ENCODE data around the gene MUC6. TPM values are rescaled to one million over a fixed set of nuclear protein-coding genes. Genes with fewer than 3 reads are reported as not detected.

Gene MUC6
- total RNA-seq, 1 experiment from 2014 or later: 0.07 TPM

DNA sequence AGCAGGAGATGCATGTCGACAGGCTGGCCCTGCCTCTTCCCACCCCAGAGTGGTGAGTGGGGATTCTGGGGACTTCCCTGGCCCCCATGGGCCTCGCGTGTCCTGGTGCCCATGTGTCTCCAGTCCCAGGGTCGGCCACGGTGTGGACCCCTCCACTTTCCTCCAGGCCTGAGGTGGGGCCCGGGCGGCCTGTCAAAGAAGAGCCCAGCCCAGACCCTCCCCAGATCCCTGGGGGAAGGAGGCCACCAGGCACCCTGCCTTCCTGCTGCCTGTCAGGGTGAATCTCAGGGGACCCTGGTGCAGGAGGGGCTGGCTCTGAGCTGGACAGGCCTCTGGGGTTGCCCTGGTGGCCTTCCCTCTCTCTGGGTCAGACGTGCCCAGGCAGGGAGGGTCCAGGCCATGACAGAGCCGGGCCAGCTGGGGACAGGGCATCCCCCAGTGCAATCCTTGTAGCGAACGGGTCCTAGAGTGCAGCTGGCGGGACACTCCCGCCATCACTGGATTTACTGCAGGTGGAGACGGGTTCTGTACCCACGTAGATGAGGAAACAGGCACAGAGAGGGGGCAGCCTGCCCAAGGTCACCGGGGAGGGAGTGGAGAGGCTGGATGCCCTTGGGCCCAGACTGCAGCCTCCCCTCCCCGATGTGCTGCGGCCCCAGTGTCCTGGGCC, 13.5 kb upstream of the MUC6 start:
- DNase-seq: no peak
- ChIA-PET POLR2A (ENCODE audit: unreplicated experiment) (no interaction called here), CTCF (no interaction called here)
- H2AFZ ChIP-seq: no peak overlapping the region
- no peaks in the 10 kb centered on the region for H3K79me2 ChIP-seq (ENCODE audit: low read depth)
- no peak overlapping the region for H3K27ac ChIP-seq
- H4K20me1 ChIP-seq (ENCODE audit: insufficient read depth): no peaks in the 10 kb centered on the region
- no peaks in the 10 kb centered on the region for H3F3A ChIP-seq (ENCODE audit: insufficient read depth, low read depth)
- TF ChIP-seq, protein P1, sequence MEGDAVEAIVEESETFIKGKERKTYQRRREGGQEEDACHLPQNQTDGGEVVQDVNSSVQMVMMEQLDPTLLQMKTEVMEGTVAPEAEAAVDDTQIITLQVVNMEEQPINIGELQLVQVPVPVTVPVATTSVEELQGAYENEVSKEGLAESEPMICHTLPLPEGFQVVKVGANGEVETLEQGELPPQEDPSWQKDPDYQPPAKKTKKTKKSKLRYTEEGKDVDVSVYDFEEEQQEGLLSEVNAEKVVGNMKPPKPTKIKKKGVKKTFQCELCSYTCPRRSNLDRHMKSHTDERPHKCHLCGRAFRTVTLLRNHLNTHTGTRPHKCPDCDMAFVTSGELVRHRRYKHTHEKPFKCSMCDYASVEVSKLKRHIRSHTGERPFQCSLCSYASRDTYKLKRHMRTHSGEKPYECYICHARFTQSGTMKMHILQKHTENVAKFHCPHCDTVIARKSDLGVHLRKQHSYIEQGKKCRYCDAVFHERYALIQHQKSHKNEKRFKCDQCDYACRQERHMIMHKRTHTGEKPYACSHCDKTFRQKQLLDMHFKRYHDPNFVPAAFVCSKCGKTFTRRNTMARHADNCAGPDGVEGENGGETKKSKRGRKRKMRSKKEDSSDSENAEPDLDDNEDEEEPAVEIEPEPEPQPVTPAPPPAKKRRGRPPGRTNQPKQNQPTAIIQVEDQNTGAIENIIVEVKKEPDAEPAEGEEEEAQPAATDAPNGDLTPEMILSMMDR (conservative IDR thresholded peaks at IDR 0.05): no peak
- no peak for TF ChIP-seq EZH2 (IDR thresholded peaks at IDR 0.05; ENCODE audit: low read depth)
- no peak overlapping the region for H3K4me2 ChIP-seq
- H3K4me3 ChIP-seq: no peak overlapping the region
- H3K9me2 ChIP-seq (ENCODE audit: insufficient read depth): no peaks in the 10 kb centered on the region
- intact Hi-C loops (cut with micrococcal nuclease; ENCODE audit: unreplicated experiment): loop anchor here (2.0 to 10.0 kb wide), 3 partner anchors 65 to 207 kb away; partner anchors contain the start of genes AP2A2, POLR2L and TSPAN4
- H3K27me3 ChIP-seq (ENCODE audit: insufficient read depth, low read depth): no peaks in the 10 kb centered on the region
- H3K36me3 ChIP-seq (ENCODE audit: low read depth): no peaks in the 10 kb centered on the region
- H3K9me3 ChIP-seq (ENCODE audit: insufficient read depth, low read depth): no peaks in the 10 kb centered on the region
- H3K4me1 ChIP-seq (replicated peaks; ENCODE audit: insufficient read depth): no peaks in the 10 kb centered on the region
- BruUV-seq (replicated peaks): no TSS peak

DNA sequence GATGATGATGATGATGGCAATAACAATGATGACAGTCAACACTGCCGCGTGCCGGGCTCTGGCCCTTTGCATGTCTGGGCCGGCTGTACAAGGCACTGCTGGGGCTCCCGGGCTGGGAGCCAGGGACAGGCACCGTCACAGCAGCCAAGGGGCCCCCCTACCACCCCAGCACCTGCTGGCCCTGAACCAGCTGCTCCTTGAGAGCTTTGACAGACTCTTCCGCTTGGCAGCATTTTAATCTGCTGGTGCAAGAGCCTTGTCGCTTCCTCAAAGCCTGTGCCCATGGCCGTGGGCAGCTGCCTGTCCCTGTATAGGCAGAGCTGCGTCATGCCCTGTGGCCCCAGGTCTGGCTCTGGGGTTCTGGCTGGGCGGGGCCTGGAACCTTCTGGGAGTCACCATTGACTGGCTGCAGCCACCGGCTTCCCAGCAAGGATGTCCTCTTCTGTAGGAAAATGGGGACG, 12.9 kb upstream of the MUC6 start:
- DNase-seq: no peak
- no peaks in the 10 kb centered on the region for H3K27me3 ChIP-seq (ENCODE audit: insufficient read depth, low read depth)
- ChIA-PET CTCF (no interaction called here), POLR2A (ENCODE audit: unreplicated experiment) (no interaction called here)
- H3K9me2 ChIP-seq (ENCODE audit: insufficient read depth): no peaks in the 10 kb centered on the region
- H3K36me3 ChIP-seq (ENCODE audit: low read depth): no peaks in the 10 kb centered on the region
- H2AFZ ChIP-seq: no peak overlapping the region
- intact Hi-C loops (cut with micrococcal nuclease; ENCODE audit: unreplicated experiment): no loop called here
- H3K4me1 ChIP-seq (replicated peaks; ENCODE audit: insufficient read depth): no peaks in the 10 kb centered on the region
- H3K9me3 ChIP-seq (ENCODE audit: insufficient read depth, low read depth): no peaks in the 10 kb centered on the region
- no peaks in the 10 kb centered on the region for H3F3A ChIP-seq (ENCODE audit: insufficient read depth, low read depth)
- no peak overlapping the region for H3K4me3 ChIP-seq
- H3K79me2 ChIP-seq (ENCODE audit: low read depth): no peaks in the 10 kb centered on the region
- no peak overlapping the region for H3K4me2 ChIP-seq
- no TSS peak for BruUV-seq (replicated peaks)
- no peak overlapping the region for H3K27ac ChIP-seq
- no peak for TF ChIP-seq EZH2 (IDR thresholded peaks at IDR 0.05; ENCODE audit: low read depth)
- H4K20me1 ChIP-seq (ENCODE audit: insufficient read depth): no peaks in the 10 kb centered on the region

DNA sequence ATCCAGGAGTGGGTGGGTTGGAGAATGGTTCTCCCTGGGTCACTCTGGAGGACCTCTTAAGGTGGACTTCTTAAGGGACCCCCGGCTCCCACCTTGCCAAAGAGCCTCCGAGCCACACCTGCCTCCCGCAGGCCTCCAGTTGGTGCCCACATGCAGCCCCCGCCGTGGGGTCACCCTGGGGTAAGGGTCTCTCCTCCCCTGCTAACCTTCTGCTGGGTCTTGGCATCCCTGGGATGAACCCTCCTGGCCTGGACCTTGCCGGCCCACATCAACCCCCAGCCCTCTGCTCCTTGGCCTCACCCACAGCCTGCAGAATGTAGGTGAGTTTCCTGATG, 12.5 kb upstream of the MUC6 start:
- Histone ChIP-seq H3K79me2 (ENCODE audit: low read depth) (no peaks in the 10 kb centered on the region), H3K9me3 (ENCODE audit: insufficient read depth, low read depth) (no peaks in the 10 kb centered on the region), H3K27me3 (ENCODE audit: insufficient read depth, low read depth) (no peaks in the 10 kb centered on the region), H2AFZ (no peak overlapping the region), H3K9me2 (ENCODE audit: insufficient read depth) (no peaks in the 10 kb centered on the region), H3K4me1 (replicated peaks; ENCODE audit: insufficient read depth) (no peaks in the 10 kb centered on the region), H3K4me2 (no peak overlapping the region), H3K4me3 (no peak overlapping the region), H3K27ac (no peak overlapping the region), H3K36me3 (ENCODE audit: low read depth) (no peaks in the 10 kb centered on the region), H3F3A (ENCODE audit: insufficient read depth, low read depth) (no peaks in the 10 kb centered on the region), H4K20me1 (ENCODE audit: insufficient read depth) (no peaks in the 10 kb centered on the region)
- POLR2A ChIA-PET (ENCODE audit: unreplicated experiment): no interaction called here
- intact Hi-C loops (cut with micrococcal nuclease; ENCODE audit: unreplicated experiment): no loop called here
- TF ChIP-seq, protein P1 (conservative IDR thresholded peaks at IDR 0.05): no peak
- no peak for TF ChIP-seq EZH2 (IDR thresholded peaks at IDR 0.05; ENCODE audit: low read depth)
- DNase-seq: no peak
- BruUV-seq (replicated peaks): no TSS peak
- CTCF ChIA-PET: no interaction called here
